K562 (cell line): ENCODE results near the gene TBC1D25. TPM values are rescaled to one million over a fixed set of nuclear protein-coding genes. Genes with fewer than 3 reads are reported as not detected.

Experiments used
- ATAC-seq: fragments of 200-7000 bp; cut with Tn5 transposase; 3 replicates; pipeline ENCODE4 v1.9.1; 2020; ENCODE audit warnings: moderate library complexity
- BruUV-seq: library from RNA; stranded (reverse); fragments of 400-500 nt; replicated peaks from 2 replicates; lab custom pipeline; 2021; lab: Mats Ljungman, UMichigan
- CTCF ChIA-PET: fragments of 300-600 bp; formaldehyde crosslinking; extraction: SDS; loops from one replicate; lab custom pipeline; 2021; ENCODE audit warnings: low intra/inter-chr PET ratio; lab: Yijun Ruan, JAX
- POLR2A ChIA-PET: fragments of 300-600, 350-650 bp; sonication (Branson Sonifier 250); formaldehyde crosslinking; extraction: SDS; loops from one replicate; lab custom pipeline; 2021; ENCODE audit warnings: antibody characterized with exemption, inconsistent platforms; lab: Yijun Ruan, JAX
- DNase-seq, 4 experiments: peaks; one replicate each; pipeline versions ENCODE4 v3.0.0 to v3.0.0-alpha.2; 2011 to 2018; ENCODE audit warnings: low spot score in 3 of 4, mixed read lengths in 3 of 4; ENCODE audit errors: extremely low read depth in 1 of 4
- FAIRE-seq: peaks from 2 replicates; lab custom pipeline; 2011; peaks lifted over from hg19 to GRCh38; lab: Jason Lieb, UNC
- H2AFZ ChIP-seq: 2 replicates; pipeline ENCODE4 v1.6.0; 2011; ENCODE audit warnings: low read depth, low read length, control low read depth, inconsistent platforms
- H3K27ac ChIP-seq: fragments of 200-600 bp; 3 replicates; pipeline ENCODE4 v1.8.0; 2011; ENCODE audit warnings: low read depth, mild to moderate bottlenecking, control low read depth, inconsistent platforms, low read length, moderate library complexity, mixed read lengths; ENCODE audit errors: extremely low read depth
- H3K27me3 ChIP-seq, 2 experiments: fragments of 300-600 bp in 1 of 2; 2 replicates in 1 of 2; 3 replicates in 1 of 2; pipeline versions ENCODE4 v1.6.0 to v1.8.0; 2011; ENCODE audit warnings: inconsistent platforms in 2 of 2, low read length in 2 of 2, mild to moderate bottlenecking in 1 of 2, mixed read lengths in 1 of 2, moderate library complexity in 1 of 2; ENCODE audit not compliant: control insufficient read depth in 2 of 2, insufficient read depth in 2 of 2
- H3K36me3 ChIP-seq: fragments of 300-600 bp; 3 replicates; pipeline ENCODE4 v1.8.0; 2011; ENCODE audit warnings: mild to moderate bottlenecking, low read length, inconsistent platforms; ENCODE audit not compliant: control insufficient read depth, insufficient read depth
- H3K4me1 ChIP-seq, 2 experiments: fragments of 200-600 bp in 1 of 2; replicated peaks in 1 of 2; 2 replicates in 1 of 2; 3 replicates in 1 of 2; pipeline versions ENCODE4 v1.5.1 to v1.8.0; 2011; ENCODE audit warnings: inconsistent platforms in 2 of 2, low read length in 2 of 2, mild to moderate bottlenecking in 1 of 2, mixed read lengths in 1 of 2, moderate library complexity in 1 of 2; ENCODE audit not compliant: control insufficient read depth in 2 of 2, insufficient read depth in 2 of 2
- H3K4me2 ChIP-seq: 2 replicates; pipeline ENCODE4 v1.6.1; 2011; ENCODE audit warnings: low read length, control low read depth, inconsistent platforms, mixed read lengths; ENCODE audit not compliant: insufficient read depth
- H3K4me3 ChIP-seq: fragments of 200-600 bp; sonication (generic), shearing (Covaris generic); 2 replicates; pipeline ENCODE4 v1.5.1; 2016; ENCODE audit warnings: control low read depth, inconsistent platforms
- H3K79me2 ChIP-seq: fragments of 200-600 bp; 3 replicates; pipeline ENCODE4 v1.8.0; 2011; ENCODE audit warnings: low read length, inconsistent platforms; ENCODE audit not compliant: control insufficient read depth, insufficient read depth
- H3K9ac ChIP-seq, 2 experiments: 2 replicates each; pipeline versions ENCODE4 v1.6.0 to v1.6.1; 2011; ENCODE audit warnings: low read depth in 2 of 2, low read length in 2 of 2, control low read depth in 1 of 2, inconsistent platforms in 1 of 2, mild to moderate bottlenecking in 1 of 2, mixed read lengths in 1 of 2; ENCODE audit not compliant: insufficient read depth in 1 of 2
- H3K9me1 ChIP-seq: one replicate; pipeline ENCODE4 v1.6.0; 2011; ENCODE audit warnings: inconsistent platforms, mild to moderate bottlenecking, low read length, moderate library complexity; ENCODE audit not compliant: control insufficient read depth, insufficient read depth
- H3K9me3 ChIP-seq: replicated peaks from 2 replicates; pipeline ENCODE4 v1.5.1; 2011; ENCODE audit warnings: low read depth, low read length, inconsistent platforms; ENCODE audit not compliant: control insufficient read depth, insufficient read depth
- H4K20me1 ChIP-seq: replicated peaks from 2 replicates; pipeline ENCODE4 v1.6.1; 2011; ENCODE audit warnings: low read length, inconsistent platforms, mixed read lengths; ENCODE audit not compliant: control insufficient read depth, insufficient read depth
- NFATC3 ChIP-seq: fragments of 450-650 bp; IDR thresholded peaks from 2 replicates; pipeline ENCODE4 v1.6.1; 2017; ENCODE audit warnings: mild to moderate bottlenecking
- ZFPM2 ChIP-seq: fragments of 250-450 bp; sonication (Bioruptor Pico); IDR thresholded peaks from 2 replicates; pipeline ENCODE4 v1.5.1; 2022; ENCODE audit warnings: mild to moderate bottlenecking
- ZKSCAN8 ChIP-seq: fragments of 200-800 bp; sonication (Bioruptor generic); IDR thresholded peaks from 2 replicates; pipeline ENCODE4 v1.6.1; 2016; ENCODE audit warnings: missing genetic modification characterization, missing compliant biosample characterization
- ZNF274 ChIP-seq: IDR thresholded peaks from 2 replicates; pipeline ENCODE4 v1.6.1; 2011; ENCODE audit warnings: low read depth, mild to moderate bottlenecking, low read length, moderate library complexity, borderline replicate concordance
- ZNF561 ChIP-seq: fragments of 450-650 bp; formaldehyde crosslinking; conservative IDR thresholded peaks from 2 replicates; pipeline ENCODE4 v1.4.0; 2020; ENCODE audit warnings: mild to moderate bottlenecking, moderate library complexity
- ZNF639 ChIP-seq, 2 experiments: fragments of 200-800 bp in 1 of 2; sonication (Bioruptor generic) in 1 of 2; sonication (generic) in 1 of 2; formaldehyde crosslinking in 1 of 2; IDR thresholded peaks in 1 of 2; conservative IDR thresholded peaks in 1 of 2; 2 replicates each; pipeline versions ENCODE4 v1.5.0 to v1.6.1; 2016 to 2020; ENCODE audit warnings: missing compliant biosample characterization in 1 of 2, missing genetic modification characterization in 1 of 2, missing genetic modification reagents in 1 of 2
- ZSCAN29 ChIP-seq: fragments of 450-650 bp; IDR thresholded peaks from 2 replicates; pipeline ENCODE4 v1.6.1; 2017
- WGBS: fragments of 100-300 bp; shearing (Covaris generic); methylation state at CpG from one replicate; pipeline ENCODE4 v1.1.6; 2016; ENCODE audit warnings: low coverage, mixed read lengths; ENCODE audit not compliant: insufficient coverage; ENCODE audit errors: missing lambda C conversion rate; 5-methylcytosine and 5-hydroxymethylcytosine counted together
- in situ Hi-C: fragments of 300-500 bp; cut with MboI; formaldehyde crosslinking; loops from 4 replicates; pipeline ENCODE4 v1.15.0; 2018; ENCODE audit warnings: inconsistent platforms, mixed read lengths
- intact Hi-C: fragments of 100-400 bp; cut with micrococcal nuclease; formaldehyde crosslinking; loops from 2 replicates; pipeline ENCODE4 v1.14.2; 2022
- polyA plus RNA-seq, 8 experiments: library from polyadenylated mRNA; depleted of rRNA in 4 of 8; stranded (reverse) in 5 of 8; unstranded in 3 of 8; fragments of >200 nt; fragmentation: Nextera tagmentation in 2 of 8; fragmentation: Illumina TruSeq in 1 of 8; extraction: Ambion mirVana in 2 of 8; extraction: Trizol in 1 of 8; gene quantifications; 2 replicates each; pipeline versions ENCODE4 v1.2.1 to v1.2.3, GENCODE V29; 2011 to 2014; ENCODE audit warnings: inconsistent platforms in 1 of 8, missing spikeins in 1 of 8
- total RNA-seq, 7 experiments: library from RNA; depleted of rRNA in 6 of 7; stranded (reverse); fragments of >200 nt in 6 of 7; fragmentation: Illumina TruSeq in 2 of 7; extraction: Trizol in 2 of 7; gene quantifications; 2 replicates each; pipeline versions ENCODE4 v1.2.1 to v1.2.3, GENCODE V29; 2011 to 2021; ENCODE audit warnings: low replicate concordance in 1 of 7
- TF ChIP-seq, protein P1 (sequence below): fragments of 450-650 bp; IDR thresholded peaks from 2 replicates; pipeline ENCODE4 v1.6.1; 2016; ENCODE audit warnings: mild to moderate bottlenecking, moderate library complexity

The TBC1D25 gene
- total and polyA plus RNA-seq, 9 of the 15 experiments (the other 6 are each of a cell fraction or from before 2014, with no cell fraction given): 0.62 to 10.6 (median 3.9) TPM

GRCh38 chrX:48531358-48531959 is 8.1 kb upstream of the TBC1D25 start:
- in situ Hi-C loops: no loop called here
- BruUV-seq: no TSS peak
- CTCF ChIA-PET: no interaction called here
- WGBS: 11% methylated on average over 5 of the region's 5 CpGs
- peak; percentile 81 for FAIRE-seq
- Histone ChIP-seq H2AFZ (peak overlapping the region; percentile 64), H3K4me1 (peaks cover 2 to 17% of the 10 kb centered on the region in 2 experiments; a peak in 4 of 5 replicates), H3K9me1 (no peaks in the 10 kb centered on the region), H3K79me2 (no peaks in the 10 kb centered on the region; the same call in 2 of the 3 replicates), H3K4me3 (no peak overlapping the region), H3K4me2 (peak overlapping the region; percentile 55), H3K27ac (peak overlapping the region; percentile 83), H4K20me1 (no peaks in the 10 kb centered on the region), H3K9me3 (no peaks in the 10 kb centered on the region), H3K9ac (peak overlapping the region; percentile 39 to 74; a peak in 3 of 4 replicates), H3K27me3 (no peaks in the 10 kb centered on the region), H3K36me3 (peaks cover 30% of the 10 kb centered on the region; the same call in 2 of the 3 replicates)
- ATAC-seq: peak; percentile 75
- intact Hi-C loops: no loop called here
- POLR2A ChIA-PET: interaction anchor here (0.6 to 2.2 kb wide), 6 partner anchors 9 to 1386 kb away, joined by 3 to 10 read pairs (median 3); partner anchors contain the start of genes RBM10, RBM3 and TBC1D25
- DNase-seq: peak; percentile 22 to 75 (median 38)
- TF ChIP-seq ZNF639 (CRISPR knock-in tag; conservative IDR thresholded peaks at IDR 0.05 in 1 of 2, IDR thresholded peaks at IDR 0.05 in 1 of 2) (no peak; a peak in 1 of 4 replicates), ZKSCAN8 (CRISPR knock-in tag) (no peak), ZNF561 (CRISPR knock-in tag) (no peak), ZNF274 (no peak), ZFPM2 (no peak), ZSCAN29 (no peak), NFATC3 (no peak)
- TF ChIP-seq, protein P1, sequence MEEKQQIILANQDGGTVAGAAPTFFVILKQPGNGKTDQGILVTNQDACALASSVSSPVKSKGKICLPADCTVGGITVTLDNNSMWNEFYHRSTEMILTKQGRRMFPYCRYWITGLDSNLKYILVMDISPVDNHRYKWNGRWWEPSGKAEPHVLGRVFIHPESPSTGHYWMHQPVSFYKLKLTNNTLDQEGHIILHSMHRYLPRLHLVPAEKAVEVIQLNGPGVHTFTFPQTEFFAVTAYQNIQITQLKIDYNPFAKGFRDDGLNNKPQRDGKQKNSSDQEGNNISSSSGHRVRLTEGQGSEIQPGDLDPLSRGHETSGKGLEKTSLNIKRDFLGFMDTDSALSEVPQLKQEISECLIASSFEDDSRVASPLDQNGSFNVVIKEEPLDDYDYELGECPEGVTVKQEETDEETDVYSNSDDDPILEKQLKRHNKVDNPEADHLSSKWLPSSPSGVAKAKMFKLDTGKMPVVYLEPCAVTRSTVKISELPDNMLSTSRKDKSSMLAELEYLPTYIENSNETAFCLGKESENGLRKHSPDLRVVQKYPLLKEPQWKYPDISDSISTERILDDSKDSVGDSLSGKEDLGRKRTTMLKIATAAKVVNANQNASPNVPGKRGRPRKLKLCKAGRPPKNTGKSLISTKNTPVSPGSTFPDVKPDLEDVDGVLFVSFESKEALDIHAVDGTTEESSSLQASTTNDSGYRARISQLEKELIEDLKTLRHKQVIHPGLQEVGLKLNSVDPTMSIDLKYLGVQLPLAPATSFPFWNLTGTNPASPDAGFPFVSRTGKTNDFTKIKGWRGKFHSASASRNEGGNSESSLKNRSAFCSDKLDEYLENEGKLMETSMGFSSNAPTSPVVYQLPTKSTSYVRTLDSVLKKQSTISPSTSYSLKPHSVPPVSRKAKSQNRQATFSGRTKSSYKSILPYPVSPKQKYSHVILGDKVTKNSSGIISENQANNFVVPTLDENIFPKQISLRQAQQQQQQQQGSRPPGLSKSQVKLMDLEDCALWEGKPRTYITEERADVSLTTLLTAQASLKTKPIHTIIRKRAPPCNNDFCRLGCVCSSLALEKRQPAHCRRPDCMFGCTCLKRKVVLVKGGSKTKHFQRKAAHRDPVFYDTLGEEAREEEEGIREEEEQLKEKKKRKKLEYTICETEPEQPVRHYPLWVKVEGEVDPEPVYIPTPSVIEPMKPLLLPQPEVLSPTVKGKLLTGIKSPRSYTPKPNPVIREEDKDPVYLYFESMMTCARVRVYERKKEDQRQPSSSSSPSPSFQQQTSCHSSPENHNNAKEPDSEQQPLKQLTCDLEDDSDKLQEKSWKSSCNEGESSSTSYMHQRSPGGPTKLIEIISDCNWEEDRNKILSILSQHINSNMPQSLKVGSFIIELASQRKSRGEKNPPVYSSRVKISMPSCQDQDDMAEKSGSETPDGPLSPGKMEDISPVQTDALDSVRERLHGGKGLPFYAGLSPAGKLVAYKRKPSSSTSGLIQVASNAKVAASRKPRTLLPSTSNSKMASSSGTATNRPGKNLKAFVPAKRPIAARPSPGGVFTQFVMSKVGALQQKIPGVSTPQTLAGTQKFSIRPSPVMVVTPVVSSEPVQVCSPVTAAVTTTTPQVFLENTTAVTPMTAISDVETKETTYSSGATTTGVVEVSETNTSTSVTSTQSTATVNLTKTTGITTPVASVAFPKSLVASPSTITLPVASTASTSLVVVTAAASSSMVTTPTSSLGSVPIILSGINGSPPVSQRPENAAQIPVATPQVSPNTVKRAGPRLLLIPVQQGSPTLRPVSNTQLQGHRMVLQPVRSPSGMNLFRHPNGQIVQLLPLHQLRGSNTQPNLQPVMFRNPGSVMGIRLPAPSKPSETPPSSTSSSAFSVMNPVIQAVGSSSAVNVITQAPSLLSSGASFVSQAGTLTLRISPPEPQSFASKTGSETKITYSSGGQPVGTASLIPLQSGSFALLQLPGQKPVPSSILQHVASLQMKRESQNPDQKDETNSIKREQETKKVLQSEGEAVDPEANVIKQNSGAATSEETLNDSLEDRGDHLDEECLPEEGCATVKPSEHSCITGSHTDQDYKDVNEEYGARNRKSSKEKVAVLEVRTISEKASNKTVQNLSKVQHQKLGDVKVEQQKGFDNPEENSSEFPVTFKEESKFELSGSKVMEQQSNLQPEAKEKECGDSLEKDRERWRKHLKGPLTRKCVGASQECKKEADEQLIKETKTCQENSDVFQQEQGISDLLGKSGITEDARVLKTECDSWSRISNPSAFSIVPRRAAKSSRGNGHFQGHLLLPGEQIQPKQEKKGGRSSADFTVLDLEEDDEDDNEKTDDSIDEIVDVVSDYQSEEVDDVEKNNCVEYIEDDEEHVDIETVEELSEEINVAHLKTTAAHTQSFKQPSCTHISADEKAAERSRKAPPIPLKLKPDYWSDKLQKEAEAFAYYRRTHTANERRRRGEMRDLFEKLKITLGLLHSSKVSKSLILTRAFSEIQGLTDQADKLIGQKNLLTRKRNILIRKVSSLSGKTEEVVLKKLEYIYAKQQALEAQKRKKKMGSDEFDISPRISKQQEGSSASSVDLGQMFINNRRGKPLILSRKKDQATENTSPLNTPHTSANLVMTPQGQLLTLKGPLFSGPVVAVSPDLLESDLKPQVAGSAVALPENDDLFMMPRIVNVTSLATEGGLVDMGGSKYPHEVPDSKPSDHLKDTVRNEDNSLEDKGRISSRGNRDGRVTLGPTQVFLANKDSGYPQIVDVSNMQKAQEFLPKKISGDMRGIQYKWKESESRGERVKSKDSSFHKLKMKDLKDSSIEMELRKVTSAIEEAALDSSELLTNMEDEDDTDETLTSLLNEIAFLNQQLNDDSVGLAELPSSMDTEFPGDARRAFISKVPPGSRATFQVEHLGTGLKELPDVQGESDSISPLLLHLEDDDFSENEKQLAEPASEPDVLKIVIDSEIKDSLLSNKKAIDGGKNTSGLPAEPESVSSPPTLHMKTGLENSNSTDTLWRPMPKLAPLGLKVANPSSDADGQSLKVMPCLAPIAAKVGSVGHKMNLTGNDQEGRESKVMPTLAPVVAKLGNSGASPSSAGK: peak; percentile 27; the same call in 1 of the 2 replicates
